HepG2 (cell line): Measurements from ENCODE around the gene ADAMTS2. TPM values are rescaled to one million over a fixed set of nuclear protein-coding genes. Genes with fewer than 3 reads are reported as not detected.
A peak's percentile ranks its signal among the peaks of the same experiment; 100 is the strongest.

Experiments
- ARID4A ChIP-seq: sonication (generic); formaldehyde crosslinking; IDR thresholded peaks from 2 replicates; pipeline ENCODE4 v1.5.0; 2020; ENCODE audit warnings: mild to moderate bottlenecking, missing genetic modification reagents, borderline replicate concordance
- CREB3 ChIP-seq: sonication (generic); formaldehyde crosslinking; IDR thresholded peaks from 2 replicates; pipeline ENCODE4 v1.5.0; 2020; ENCODE audit warnings: missing genetic modification reagents
- DRAP1 ChIP-seq: IDR thresholded peaks from 2 replicates; pipeline ENCODE4 v1.6.1; 2016; ENCODE audit warnings: missing genetic modification reagents, missing compliant biosample characterization
- FOXK2 ChIP-seq: fragments of 450-650 bp; IDR thresholded peaks from 2 replicates; pipeline ENCODE4 v1.6.1; 2016
- GABPB1 ChIP-seq: IDR thresholded peaks from 2 replicates; pipeline ENCODE4 v1.6.1; 2016; ENCODE audit warnings: mild to moderate bottlenecking, missing genetic modification reagents, moderate library complexity, missing compliant biosample characterization
- HDAC1 ChIP-seq: sonication (generic); formaldehyde crosslinking; IDR thresholded peaks from 2 replicates; pipeline ENCODE4 v1.5.1; 2020; ENCODE audit warnings: mild to moderate bottlenecking, missing genetic modification reagents
- IRF1 ChIP-seq: sonication (generic); formaldehyde crosslinking; IDR thresholded peaks from 2 replicates; pipeline ENCODE4 v1.4.0; 2020; ENCODE audit warnings: low read depth, mild to moderate bottlenecking, missing genetic modification reagents
- KMT2A ChIP-seq: sonication (generic); formaldehyde crosslinking; IDR thresholded peaks from 2 replicates; pipeline ENCODE4 v1.4.0; 2020; ENCODE audit warnings: missing genetic modification reagents
- KMT2B ChIP-seq: IDR thresholded peaks from 2 replicates; pipeline ENCODE4 v1.6.1; 2016; ENCODE audit warnings: missing genetic modification reagents, missing compliant biosample characterization
- MAFK ChIP-seq, 2 experiments: IDR thresholded peaks in 1 of 2; conservative IDR thresholded peaks in 1 of 2; 2 replicates each; pipeline ENCODE4 v1.6.1; 2011; ENCODE audit warnings: improper control_type of control experiment in 2 of 2, low read length in 2 of 2
- PAWR ChIP-seq: sonication (generic); formaldehyde crosslinking; IDR thresholded peaks from 2 replicates; pipeline ENCODE4 v1.4.0; 2020; ENCODE audit warnings: missing genetic modification reagents, mild to moderate bottlenecking, borderline replicate concordance
- PLSCR1 ChIP-seq: sonication (generic); formaldehyde crosslinking; IDR thresholded peaks from 2 replicates; pipeline ENCODE4 v1.5.0; 2020; ENCODE audit warnings: missing genetic modification reagents, mild to moderate bottlenecking, borderline replicate concordance
- SALL1 ChIP-seq: sonication (generic); formaldehyde crosslinking; IDR thresholded peaks from 2 replicates; pipeline ENCODE4 v1.8.0; 2022; ENCODE audit warnings: mild to moderate bottlenecking, missing genetic modification reagents
- TBX3 ChIP-seq: fragments of 450-650 bp; IDR thresholded peaks from 2 replicates; pipeline ENCODE4 v1.6.1; 2017; ENCODE audit warnings: antibody characterized with exemption, mild to moderate bottlenecking, inconsistent platforms, borderline replicate concordance
- ZBTB37 ChIP-seq: sonication (generic); formaldehyde crosslinking; IDR thresholded peaks from 2 replicates; pipeline ENCODE4 v1.4.0; 2020; ENCODE audit warnings: mild to moderate bottlenecking, missing genetic modification reagents
- ZHX1 ChIP-seq: sonication (generic); formaldehyde crosslinking; IDR thresholded peaks from 2 replicates; pipeline ENCODE4 v1.8.1; 2022; ENCODE audit warnings: low read depth, mild to moderate bottlenecking, missing genetic modification reagents
- ZSCAN22 ChIP-seq: sonication (generic); formaldehyde crosslinking; IDR thresholded peaks from 2 replicates; pipeline ENCODE4 v1.4.0; 2020; ENCODE audit warnings: mild to moderate bottlenecking, missing genetic modification reagents
- ZSCAN31 ChIP-seq: sonication (generic); formaldehyde crosslinking; IDR thresholded peaks from 2 replicates; pipeline ENCODE4 v1.5.0; 2020; ENCODE audit warnings: low read depth, mild to moderate bottlenecking, missing genetic modification reagents
- polyA plus RNA-seq, 8 experiments: library from polyadenylated mRNA; depleted of rRNA in 3 of 8; stranded (reverse) in 7 of 8; unstranded in 1 of 8; fragments of >200 nt; fragmentation: Illumina TruSeq in 4 of 8; extraction: Trizol in 4 of 8; gene quantifications; 2 replicates each; pipeline versions ENCODE4 v1.2.1 to v1.2.3, GENCODE V29; 2011 to 2016; ENCODE audit warnings: low read depth in 4 of 8, missing spikeins in 1 of 8, mixed read lengths in 1 of 8; ENCODE audit not compliant: insufficient read depth in 1 of 8
- total RNA-seq, 5 experiments: library from RNA; depleted of rRNA; stranded (reverse); fragments of >200 nt; fragmentation: Illumina TruSeq; extraction: Trizol; gene quantifications; 2 replicates each; pipeline ENCODE4 v1.2.3, GENCODE V29; 2016; ENCODE audit warnings: low read depth in 1 of 5

Gene ADAMTS2
- total and polyA plus RNA-seq, 2 of the 13 experiments (the other 11 are each of a cell fraction or from before 2014, with no cell fraction given): 0.24 to 3.5 TPM

GRCh38 chr5:179187229-179187678 lies 158.0 kb downstream of the ADAMTS2 start (continued):
- TF ChIP-seq ARID4A (CRISPR knock-in tag): peak; percentile 27; the same call in 1 of the 2 replicates
- TF ChIP-seq MAFK (conservative IDR thresholded peaks at IDR 0.05 in 1 of 2, IDR thresholded peaks at IDR 0.05 in 1 of 2; ENCODE audit: low read length in 2 of 2): no peak
- no peak for TF ChIP-seq ZHX1
- no peak for TF ChIP-seq PAWR
- no peak for TF ChIP-seq CREB3 (CRISPR knock-in tag)
- no peak for TF ChIP-seq ZSCAN22 (CRISPR knock-in tag)
- peak; percentile 55 for TF ChIP-seq GABPB1 (CRISPR knock-in tag)
- TF ChIP-seq IRF1 (CRISPR knock-in tag): no peak
- peak; percentile 83 for TF ChIP-seq SALL1 (CRISPR knock-in tag)
- TF ChIP-seq PLSCR1: no peak
- no peak for TF ChIP-seq KMT2A (CRISPR knock-in tag)
- no peak for TF ChIP-seq FOXK2
- no peak for TF ChIP-seq KMT2B (CRISPR knock-in tag)
- TF ChIP-seq ZSCAN31 (CRISPR knock-in tag): no peak
- no peak for TF ChIP-seq ZBTB37 (CRISPR knock-in tag)
- no peak for TF ChIP-seq HDAC1
- TF ChIP-seq TBX3: no peak
- TF ChIP-seq DRAP1 (CRISPR knock-in tag): peak; percentile 65; the same call in 1 of the 2 replicates
